Measurements from ENCODE around the gene COX4I1.

DNA sequence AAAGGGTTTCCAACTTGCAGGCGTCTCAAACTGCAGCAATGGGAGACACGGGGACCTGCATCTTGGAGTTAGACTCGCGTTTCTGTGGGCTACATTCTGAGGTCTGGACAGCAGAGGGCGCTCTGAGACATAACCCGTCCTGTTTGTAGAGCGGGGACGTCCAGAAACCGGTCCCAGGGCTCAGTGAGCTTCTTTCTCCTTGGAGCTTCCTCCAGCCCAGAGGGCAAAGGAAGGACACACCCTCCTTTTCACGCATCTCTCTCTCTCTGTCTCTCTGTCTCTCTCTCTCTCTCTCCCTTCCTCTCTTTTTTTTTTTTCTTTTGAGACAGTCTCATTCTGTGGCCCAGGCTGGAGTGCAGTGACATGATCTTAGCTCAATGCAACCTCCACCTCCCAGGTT is 19.8 kb downstream of the COX4I1 start:
- TF ChIP-seq POLR2A (IDR thresholded peaks at IDR 0.05): no peak
- TF ChIP-seq, protein P1, sequence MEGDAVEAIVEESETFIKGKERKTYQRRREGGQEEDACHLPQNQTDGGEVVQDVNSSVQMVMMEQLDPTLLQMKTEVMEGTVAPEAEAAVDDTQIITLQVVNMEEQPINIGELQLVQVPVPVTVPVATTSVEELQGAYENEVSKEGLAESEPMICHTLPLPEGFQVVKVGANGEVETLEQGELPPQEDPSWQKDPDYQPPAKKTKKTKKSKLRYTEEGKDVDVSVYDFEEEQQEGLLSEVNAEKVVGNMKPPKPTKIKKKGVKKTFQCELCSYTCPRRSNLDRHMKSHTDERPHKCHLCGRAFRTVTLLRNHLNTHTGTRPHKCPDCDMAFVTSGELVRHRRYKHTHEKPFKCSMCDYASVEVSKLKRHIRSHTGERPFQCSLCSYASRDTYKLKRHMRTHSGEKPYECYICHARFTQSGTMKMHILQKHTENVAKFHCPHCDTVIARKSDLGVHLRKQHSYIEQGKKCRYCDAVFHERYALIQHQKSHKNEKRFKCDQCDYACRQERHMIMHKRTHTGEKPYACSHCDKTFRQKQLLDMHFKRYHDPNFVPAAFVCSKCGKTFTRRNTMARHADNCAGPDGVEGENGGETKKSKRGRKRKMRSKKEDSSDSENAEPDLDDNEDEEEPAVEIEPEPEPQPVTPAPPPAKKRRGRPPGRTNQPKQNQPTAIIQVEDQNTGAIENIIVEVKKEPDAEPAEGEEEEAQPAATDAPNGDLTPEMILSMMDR (IDR thresholded peaks at IDR 0.05): peak; percentile 38 to 65 (median 54)
